ENCODE measurements around the gene TIAM2. TPM values are rescaled to one million over a fixed set of nuclear protein-coding genes. Genes with fewer than 3 reads are reported as not detected.

Gene TIAM2
- total and polyA plus RNA-seq, 9 of the 15 experiments (the other 6 are each of a cell fraction or from before 2014, with no cell fraction given): 0.73 to 6.5 (median 4.3) TPM

DNA sequence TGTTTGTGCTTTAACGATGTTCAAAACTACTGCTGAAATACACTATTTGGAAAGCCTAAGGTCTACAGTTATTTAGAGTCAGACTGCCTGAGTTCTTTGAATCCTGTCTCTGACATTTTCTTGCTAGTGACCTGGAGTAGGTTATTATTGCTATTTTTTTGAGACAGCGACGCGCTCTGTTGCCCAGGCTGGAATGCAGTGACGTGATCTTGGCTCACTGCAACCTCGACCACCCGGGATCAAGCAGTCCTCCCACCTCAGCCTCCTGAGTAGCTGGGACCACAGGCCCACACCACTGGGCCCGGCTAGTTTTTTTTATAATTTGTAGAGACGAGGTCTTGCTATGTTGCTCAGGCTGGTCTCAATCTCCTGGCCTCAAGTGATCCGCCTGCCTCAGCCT, 96.6 kb downstream of the TIAM2 start (continued):
- no peak for TF ChIP-seq ZBTB2 (IDR thresholded peaks at IDR 0.05)
- no peak for TF ChIP-seq ZNF830 (CRISPR knock-in tag; IDR thresholded peaks at IDR 0.05)

- no peaks in the 10 kb centered on the region for H3K36me3 ChIP-seq (ENCODE audit: control insufficient read depth, insufficient read depth, low read length)
- H3K4me3 ChIP-seq: no peak overlapping the region
- H3K27ac ChIP-seq (ENCODE audit: extremely low read depth, low read depth, low read length): no peak overlapping the region
- H3K4me1 ChIP-seq (replicated peaks in 1 of 2; ENCODE audit: control insufficient read depth in 2 of 2, insufficient read depth in 2 of 2, low read length in 2 of 2): no peaks in the 10 kb centered on the region
- ChIA-PET POLR2A (no interaction called here), CTCF (ENCODE audit: low intra/inter-chr PET ratio) (no interaction called here)
- H3K9me1 ChIP-seq (ENCODE audit: control insufficient read depth, insufficient read depth, low read length): no peaks in the 10 kb centered on the region
- in situ Hi-C loops (cut with MboI): no loop called here
- no TSS peak for BruUV-seq (replicated peaks)
- FAIRE-seq (no peak), ATAC-seq (peak; percentile 47; the same call in 2 of the 3 replicates), DNase-seq (ENCODE audit: extremely low read depth in 1 of 4, low spot score in 3 of 4) (no peak)
- no peaks in the 10 kb centered on the region for H3K79me2 ChIP-seq (ENCODE audit: control insufficient read depth, insufficient read depth, low read length)
- H3K9me3 ChIP-seq (replicated peaks; ENCODE audit: control insufficient read depth, insufficient read depth, low read depth, low read length): no peaks in the 10 kb centered on the region
- under 1% methylated on average over 7 of the region's 7 CpGs for WGBS (ENCODE audit: insufficient coverage, low coverage, missing lambda C conversion rate)
- no peak overlapping the region for H3K4me2 ChIP-seq (ENCODE audit: insufficient read depth, low read length)
- intact Hi-C loops (cut with micrococcal nuclease): no loop called here
- H3K27me3 ChIP-seq (ENCODE audit: control insufficient read depth in 2 of 2, insufficient read depth in 2 of 2, low read length in 2 of 2): peaks cover 14 to 41% of the 10 kb centered on the region in 2 experiments; a peak in 4 of 5 replicates
- H4K20me1 ChIP-seq (replicated peaks; ENCODE audit: control insufficient read depth, insufficient read depth, low read length): no peaks in the 10 kb centered on the region; the same call in 1 of the 2 replicates
- H2AFZ ChIP-seq (ENCODE audit: low read depth, low read length): no peak overlapping the region
- H3K9ac ChIP-seq (ENCODE audit: insufficient read depth in 1 of 2, low read depth in 2 of 2, low read length in 2 of 2): no peak overlapping the region
- TF ChIP-seq NR1H2 (CRISPR knock-in tag; IDR thresholded peaks at IDR 0.05) (no peak), XRCC5 (IDR thresholded peaks at IDR 0.05; ENCODE audit: low read depth, low read length) (no peak), ZBTB7A (IDR thresholded peaks at IDR 0.05; ENCODE audit: borderline replicate concordance, control insufficient read depth, low read depth, low read length) (no peak), SRSF9 (IDR thresholded peaks at IDR 0.05; ENCODE audit: borderline replicate concordance, low read depth, low read length) (no peak)
- TF ChIP-seq, protein P1, sequence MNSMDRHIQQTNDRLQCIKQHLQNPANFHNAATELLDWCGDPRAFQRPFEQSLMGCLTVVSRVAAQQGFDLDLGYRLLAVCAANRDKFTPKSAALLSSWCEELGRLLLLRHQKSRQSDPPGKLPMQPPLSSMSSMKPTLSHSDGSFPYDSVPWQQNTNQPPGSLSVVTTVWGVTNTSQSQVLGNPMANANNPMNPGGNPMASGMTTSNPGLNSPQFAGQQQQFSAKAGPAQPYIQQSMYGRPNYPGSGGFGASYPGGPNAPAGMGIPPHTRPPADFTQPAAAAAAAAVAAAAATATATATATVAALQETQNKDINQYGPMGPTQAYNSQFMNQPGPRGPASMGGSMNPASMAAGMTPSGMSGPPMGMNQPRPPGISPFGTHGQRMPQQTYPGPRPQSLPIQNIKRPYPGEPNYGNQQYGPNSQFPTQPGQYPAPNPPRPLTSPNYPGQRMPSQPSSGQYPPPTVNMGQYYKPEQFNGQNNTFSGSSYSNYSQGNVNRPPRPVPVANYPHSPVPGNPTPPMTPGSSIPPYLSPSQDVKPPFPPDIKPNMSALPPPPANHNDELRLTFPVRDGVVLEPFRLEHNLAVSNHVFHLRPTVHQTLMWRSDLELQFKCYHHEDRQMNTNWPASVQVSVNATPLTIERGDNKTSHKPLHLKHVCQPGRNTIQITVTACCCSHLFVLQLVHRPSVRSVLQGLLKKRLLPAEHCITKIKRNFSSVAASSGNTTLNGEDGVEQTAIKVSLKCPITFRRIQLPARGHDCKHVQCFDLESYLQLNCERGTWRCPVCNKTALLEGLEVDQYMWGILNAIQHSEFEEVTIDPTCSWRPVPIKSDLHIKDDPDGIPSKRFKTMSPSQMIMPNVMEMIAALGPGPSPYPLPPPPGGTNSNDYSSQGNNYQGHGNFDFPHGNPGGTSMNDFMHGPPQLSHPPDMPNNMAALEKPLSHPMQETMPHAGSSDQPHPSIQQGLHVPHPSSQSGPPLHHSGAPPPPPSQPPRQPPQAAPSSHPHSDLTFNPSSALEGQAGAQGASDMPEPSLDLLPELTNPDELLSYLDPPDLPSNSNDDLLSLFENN (IDR thresholded peaks at IDR 0.05; ENCODE audit: low read depth in 2 of 2, low read length in 2 of 2): no peak
Observed at GRCh38 chr6:155093430-155093829, 98.3 kb downstream of the TIAM2 start.

All from K562 (cell line).